ENCODE measurements around the gene ZBBX.

DNA sequence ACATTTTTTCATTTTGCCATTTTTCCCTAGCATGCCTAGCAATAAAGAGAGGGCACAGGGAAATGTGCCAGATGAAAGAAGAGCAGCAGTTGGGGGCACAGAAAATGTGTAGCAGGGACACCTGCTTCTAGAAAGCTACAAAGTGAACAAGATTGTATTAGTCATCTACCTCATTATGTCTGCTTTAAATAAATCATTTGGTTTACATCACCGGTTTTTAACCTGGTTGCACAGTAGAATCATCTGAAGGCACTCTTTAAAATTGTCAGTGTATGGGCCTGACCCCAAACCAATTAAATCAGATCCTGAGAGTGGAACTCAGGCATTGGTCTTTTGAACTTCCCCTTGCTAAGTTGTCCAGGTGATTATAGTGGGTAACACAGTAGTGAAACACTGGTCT is 73.8 kb downstream of the ZBBX start:
- TF ChIP-seq POLR2AphosphoS5 (IDR thresholded peaks at IDR 0.05; ENCODE audit: low read depth, low read length) (no peak), POLR2A (IDR thresholded peaks at IDR 0.05; ENCODE audit: low read depth, low read length) (no peak), TAF1 (IDR thresholded peaks at IDR 0.05; ENCODE audit: borderline replicate concordance, low read depth, low read length) (no peak)
